ENCODE data around the gene DCT.

The DCT gene

GRCh38 chr13:94494026-94494425, 14.5 kb upstream of the DCT start:
- Histone ChIP-seq H3K36me3 (ENCODE audit: control insufficient read depth, low read depth, low read length) (no peaks in the 10 kb centered on the region), H3K9me3 (ENCODE audit: control insufficient read depth, low read depth, low read length) (no peaks in the 10 kb centered on the region), H3K4me1 (ENCODE audit: control insufficient read depth, low read depth, low read length) (no peaks in the 10 kb centered on the region), H3K4me3 (ENCODE audit: low read length) (no peak overlapping the region), H3K9ac (ENCODE audit: low read length) (no peak overlapping the region), H3K27ac (ENCODE audit: low read length) (no peak overlapping the region), H3K27me3 (ENCODE audit: control insufficient read depth, insufficient read depth, low read length) (no peaks in the 10 kb centered on the region)

- Histone ChIP-seq H3K9ac (ENCODE audit: low read length) (no peak overlapping the region), H3K27me3 (ENCODE audit: control insufficient read depth, insufficient read depth, low read length) (no peaks in the 10 kb centered on the region), H3K36me3 (ENCODE audit: control insufficient read depth, low read depth, low read length) (no peaks in the 10 kb centered on the region), H3K4me1 (ENCODE audit: control insufficient read depth, low read depth, low read length) (no peaks in the 10 kb centered on the region), H3K9me3 (ENCODE audit: control insufficient read depth, low read depth, low read length) (no peaks in the 10 kb centered on the region), H3K27ac (ENCODE audit: low read length) (no peak overlapping the region), H3K4me3 (ENCODE audit: low read length) (no peak overlapping the region)
These were observed 7.6 kb upstream of the DCT start for GRCh38 chr13:94487043-94487442.

GRCh38 chr13:94483970-94484369, 4.5 kb upstream of the DCT start:
- Histone ChIP-seq H3K4me3 (ENCODE audit: low read length) (no peak overlapping the region), H3K9ac (ENCODE audit: low read length) (no peak overlapping the region), H3K36me3 (ENCODE audit: control insufficient read depth, low read depth, low read length) (no peaks in the 10 kb centered on the region), H3K27me3 (ENCODE audit: control insufficient read depth, insufficient read depth, low read length) (no peaks in the 10 kb centered on the region), H3K4me1 (ENCODE audit: control insufficient read depth, low read depth, low read length) (no peaks in the 10 kb centered on the region), H3K27ac (ENCODE audit: low read length) (no peak overlapping the region), H3K9me3 (ENCODE audit: control insufficient read depth, low read depth, low read length) (no peaks in the 10 kb centered on the region)

- Histone ChIP-seq H3K9ac (ENCODE audit: low read length) (no peak overlapping the region), H3K4me1 (ENCODE audit: control insufficient read depth, low read depth, low read length) (no peaks in the 10 kb centered on the region), H3K36me3 (ENCODE audit: control insufficient read depth, low read depth, low read length) (no peaks in the 10 kb centered on the region), H3K9me3 (ENCODE audit: control insufficient read depth, low read depth, low read length) (no peaks in the 10 kb centered on the region), H3K27me3 (ENCODE audit: control insufficient read depth, insufficient read depth, low read length) (no peaks in the 10 kb centered on the region), H3K27ac (ENCODE audit: low read length) (no peak overlapping the region), H3K4me3 (ENCODE audit: low read length) (no peak overlapping the region)
These were observed 2.5 kb upstream of the DCT start for GRCh38 chr13:94481941-94482340.

DNA sequence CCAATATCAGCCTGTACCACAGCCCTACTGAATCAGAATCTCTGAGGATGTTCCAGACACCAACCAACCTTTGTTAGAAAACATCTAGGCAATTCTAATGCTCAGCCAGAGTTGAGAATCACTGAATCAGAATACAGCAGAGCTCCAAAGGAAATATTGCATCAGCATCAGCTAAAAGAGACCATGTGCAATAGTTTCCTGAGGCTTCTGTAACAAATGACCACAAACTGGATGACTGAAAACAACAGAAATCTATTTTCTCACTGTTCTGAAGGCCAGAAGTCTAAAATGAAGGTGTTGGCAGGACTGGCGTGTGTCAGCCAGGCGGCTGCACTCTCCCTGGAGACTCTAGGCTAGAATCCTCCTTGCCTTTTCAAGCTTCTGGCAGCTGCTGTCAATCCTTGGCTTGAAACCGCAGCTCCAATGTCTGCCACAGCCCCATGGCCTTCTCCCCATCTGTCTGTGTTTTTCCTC, 1.2 kb upstream of the DCT start:
- no peak overlapping the region for H3K4me3 ChIP-seq (ENCODE audit: low read length)
- no peaks in the 10 kb centered on the region for H3K9me3 ChIP-seq (ENCODE audit: control insufficient read depth, low read depth, low read length)
- no peaks in the 10 kb centered on the region for H3K27me3 ChIP-seq (ENCODE audit: control insufficient read depth, insufficient read depth, low read length)
- H3K9ac ChIP-seq (ENCODE audit: low read length) = no peak overlapping the region
- no peaks in the 10 kb centered on the region for H3K36me3 ChIP-seq (ENCODE audit: control insufficient read depth, low read depth, low read length)
- no peaks in the 10 kb centered on the region for H3K4me1 ChIP-seq (ENCODE audit: control insufficient read depth, low read depth, low read length)
- no peak overlapping the region for H3K27ac ChIP-seq (ENCODE audit: low read length)

DNA sequence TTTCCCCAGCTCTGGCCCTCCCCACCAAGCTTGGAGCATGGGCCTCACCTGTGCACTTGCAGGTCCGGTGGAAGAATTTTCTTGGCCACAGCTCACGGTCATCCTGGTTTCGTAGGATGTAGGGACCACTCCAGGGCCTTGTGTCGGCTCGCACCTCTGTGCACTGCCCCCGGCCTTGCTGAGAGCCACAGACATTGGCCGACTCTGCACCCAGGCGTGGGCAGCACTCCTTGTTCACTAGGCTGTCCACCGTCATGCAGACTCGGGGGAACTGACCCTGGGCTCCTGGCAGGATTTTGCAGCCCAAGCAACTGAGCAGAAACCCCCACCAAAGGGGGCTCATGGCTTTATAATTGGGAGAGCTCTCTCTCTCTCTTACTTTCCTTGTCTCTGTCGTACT, 569 bp downstream of the DCT start:
- Histone ChIP-seq H3K4me3 (ENCODE audit: low read length) (no peak overlapping the region), H3K36me3 (ENCODE audit: control insufficient read depth, low read depth, low read length) (no peaks in the 10 kb centered on the region), H3K9me3 (ENCODE audit: control insufficient read depth, low read depth, low read length) (no peaks in the 10 kb centered on the region), H3K9ac (ENCODE audit: low read length) (no peak overlapping the region), H3K27me3 (ENCODE audit: control insufficient read depth, insufficient read depth, low read length) (no peaks in the 10 kb centered on the region), H3K4me1 (ENCODE audit: control insufficient read depth, low read depth, low read length) (no peaks in the 10 kb centered on the region), H3K27ac (ENCODE audit: low read length) (no peak overlapping the region)

GRCh38 chr13:94470126-94470525, 9.4 kb downstream of the DCT start:
- H3K4me1 ChIP-seq (ENCODE audit: control insufficient read depth, low read depth, low read length) = no peaks in the 10 kb centered on the region
- H3K9me3 ChIP-seq (ENCODE audit: control insufficient read depth, low read depth, low read length) = no peaks in the 10 kb centered on the region
- no peak overlapping the region for H3K9ac ChIP-seq (ENCODE audit: low read length)
- no peaks in the 10 kb centered on the region for H3K27me3 ChIP-seq (ENCODE audit: control insufficient read depth, insufficient read depth, low read length)
- no peaks in the 10 kb centered on the region for H3K36me3 ChIP-seq (ENCODE audit: control insufficient read depth, low read depth, low read length)
- H3K4me3 ChIP-seq (ENCODE audit: low read length) = no peak overlapping the region
- no peak overlapping the region for H3K27ac ChIP-seq (ENCODE audit: low read length)

DNA sequence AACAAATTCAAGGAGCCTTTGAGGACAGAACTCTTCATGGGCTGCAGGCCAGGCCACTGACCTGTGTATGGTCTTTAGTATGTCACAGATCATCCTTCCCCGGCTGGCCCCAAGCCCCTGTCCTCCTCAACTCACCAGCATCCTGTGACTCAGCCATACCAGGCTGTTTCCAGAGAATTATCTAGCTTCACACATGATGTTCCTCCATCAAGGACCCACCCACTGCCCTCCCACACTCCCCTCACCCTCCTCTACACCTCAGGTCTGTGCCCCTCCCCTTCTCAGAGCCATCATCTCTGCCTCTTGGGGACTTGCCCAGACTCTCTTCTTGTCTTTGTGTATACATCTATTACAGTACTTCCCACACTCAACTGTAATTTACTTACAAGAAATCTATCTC, 14.7 kb downstream of the DCT start:
- Histone ChIP-seq H3K4me3 (ENCODE audit: low read length) (no peak overlapping the region), H3K9me3 (ENCODE audit: control insufficient read depth, low read depth, low read length) (no peaks in the 10 kb centered on the region), H3K27ac (ENCODE audit: low read length) (no peak overlapping the region), H3K36me3 (ENCODE audit: control insufficient read depth, low read depth, low read length) (no peaks in the 10 kb centered on the region), H3K9ac (ENCODE audit: low read length) (no peak overlapping the region), H3K27me3 (ENCODE audit: control insufficient read depth, insufficient read depth, low read length) (no peaks in the 10 kb centered on the region), H3K4me1 (ENCODE audit: control insufficient read depth, low read depth, low read length) (no peaks in the 10 kb centered on the region)

GRCh38 chr13:94462670-94463069, 16.8 kb downstream of the DCT start:
- Histone ChIP-seq H3K4me1 (ENCODE audit: control insufficient read depth, low read depth, low read length) (no peaks in the 10 kb centered on the region), H3K9me3 (ENCODE audit: control insufficient read depth, low read depth, low read length) (no peaks in the 10 kb centered on the region), H3K9ac (ENCODE audit: low read length) (no peak overlapping the region)

GRCh38 chr13:94459116-94459515, 20.4 kb downstream of the DCT start:
- Histone ChIP-seq H3K9me3 (ENCODE audit: control insufficient read depth, low read depth, low read length) (no peaks in the 10 kb centered on the region), H3K9ac (ENCODE audit: low read length) (no peak overlapping the region), H3K27ac (ENCODE audit: low read length) (no peak overlapping the region), H3K27me3 (ENCODE audit: control insufficient read depth, insufficient read depth, low read length) (no peaks in the 10 kb centered on the region), H3K36me3 (ENCODE audit: control insufficient read depth, low read depth, low read length) (no peaks in the 10 kb centered on the region), H3K4me1 (ENCODE audit: control insufficient read depth, low read depth, low read length) (no peaks in the 10 kb centered on the region), H3K4me3 (ENCODE audit: low read length) (no peak overlapping the region)

More at GRCh38 chr13:94462670-94463069, 16.8 kb downstream of the DCT start:
- Histone ChIP-seq H3K27ac (ENCODE audit: low read length) (no peak overlapping the region), H3K27me3 (ENCODE audit: control insufficient read depth, insufficient read depth, low read length) (no peaks in the 10 kb centered on the region), H3K36me3 (ENCODE audit: control insufficient read depth, low read depth, low read length) (no peaks in the 10 kb centered on the region), H3K4me3 (ENCODE audit: low read length) (no peak overlapping the region)

- H3K4me3 ChIP-seq (ENCODE audit: low read length) = no peak overlapping the region
- H3K27ac ChIP-seq (ENCODE audit: low read length) = no peak overlapping the region
- H3K9ac ChIP-seq (ENCODE audit: low read length) = no peak overlapping the region
- no peaks in the 10 kb centered on the region for H3K9me3 ChIP-seq (ENCODE audit: control insufficient read depth, low read depth, low read length)
- no peaks in the 10 kb centered on the region for H3K27me3 ChIP-seq (ENCODE audit: control insufficient read depth, insufficient read depth, low read length)
- H3K36me3 ChIP-seq (ENCODE audit: control insufficient read depth, low read depth, low read length) = no peaks in the 10 kb centered on the region
- no peaks in the 10 kb centered on the region for H3K4me1 ChIP-seq (ENCODE audit: control insufficient read depth, low read depth, low read length)
These were observed 24.1 kb downstream of the DCT start for GRCh38 chr13:94455414-94455813.

GRCh38 chr13:94454906-94455305, 24.6 kb downstream of the DCT start:
- no peak overlapping the region for H3K9ac ChIP-seq (ENCODE audit: low read length)
- H3K4me1 ChIP-seq (ENCODE audit: control insufficient read depth, low read depth, low read length) = no peaks in the 10 kb centered on the region
- no peaks in the 10 kb centered on the region for H3K27me3 ChIP-seq (ENCODE audit: control insufficient read depth, insufficient read depth, low read length)
- no peak overlapping the region for H3K4me3 ChIP-seq (ENCODE audit: low read length)
- H3K36me3 ChIP-seq (ENCODE audit: control insufficient read depth, low read depth, low read length) = no peaks in the 10 kb centered on the region
- no peaks in the 10 kb centered on the region for H3K9me3 ChIP-seq (ENCODE audit: control insufficient read depth, low read depth, low read length)
- H3K27ac ChIP-seq (ENCODE audit: low read length) = no peak overlapping the region

All from iPS-18a (cell line).